Measurements from ENCODE around the gene ACP7. TPM values are rescaled to one million over a fixed set of nuclear protein-coding genes. Genes with fewer than 3 reads are reported as not detected.

ACP7 gene
- total and polyA plus RNA-seq, 2 experiments from 2014 or later, result 0.27 to 0.45 TPM

GRCh38 chr19:39135701-39136100 lies 51.5 kb downstream of the ACP7 start:
- TF ChIP-seq EZH2phosphoT487 (IDR thresholded peaks at IDR 0.05; ENCODE audit: unreplicated experiment) (no peak), REST (IDR thresholded peaks at IDR 0.05; ENCODE audit: unreplicated experiment) (no peak), STAT1 (IDR thresholded peaks at IDR 0.05; ENCODE audit: unreplicated experiment) (no peak), ZNF331 (CRISPR knock-in tag; IDR thresholded peaks at IDR 0.05; ENCODE audit: low read depth) (no peak), CTCF (conservative IDR thresholded peaks at IDR 0.05; ENCODE audit: low read depth in 2 of 2) (no peak), POLR2AphosphoS5 (IDR thresholded peaks at IDR 0.05; ENCODE audit: low read depth) (no peak), CREB1 (CRISPR knock-in tag; IDR thresholded peaks at IDR 0.05; ENCODE audit: low read depth) (no peak), JUNB (IDR thresholded peaks at IDR 0.05; ENCODE audit: unreplicated experiment) (no peak), ZNF114 (CRISPR knock-in tag; IDR thresholded peaks at IDR 0.05) (no peak), ETS1 (IDR thresholded peaks at IDR 0.05) (no peak), ZNF462 (CRISPR knock-in tag; IDR thresholded peaks at IDR 0.05) (no peak), EZH2 (IDR thresholded peaks at IDR 0.05; ENCODE audit: low read depth, unreplicated experiment) (no peak), NANOG (IDR thresholded peaks at IDR 0.05; ENCODE audit: borderline replicate concordance) (no peak)
- Mint-ChIP-seq H3K27ac (peak overlapping the region; percentile 79; the same call in 1 of the 2 replicates), H3K9me3 (no peaks in the 10 kb centered on the region), H3K36me3 (ENCODE audit: low read depth) (no peaks in the 10 kb centered on the region), H3K4me1 (peaks cover 92% of the 10 kb centered on the region), H3K27me3 (ENCODE audit: insufficient read depth, low read depth, poor library complexity) (peaks cover 12% of the 10 kb centered on the region), H3K4me3 (no peak overlapping the region)
- H3K4me1 ChIP-seq (ENCODE audit: insufficient read depth), result peaks cover 76% of the 10 kb centered on the region
- peaks cover 12% of the 10 kb centered on the region; the same call in 1 of the 2 replicates for H4K20me1 ChIP-seq (replicated peaks; ENCODE audit: insufficient read depth)
- no peak overlapping the region for H3K4me3 ChIP-seq
- H2AFZ ChIP-seq, result no peak overlapping the region
- DNase-seq (ENCODE audit: low spot score) (no peak), ATAC-seq (no peak)
- peaks cover 94% of the 10 kb centered on the region for H3K79me2 ChIP-seq (replicated peaks; ENCODE audit: insufficient read depth)
- H3K4me2 ChIP-seq, result peak overlapping the region; percentile 62; the same call in 1 of the 2 replicates
- H3K36me3 ChIP-seq (ENCODE audit: insufficient read depth), result no peaks in the 10 kb centered on the region
- no peaks in the 10 kb centered on the region for H3K9me2 ChIP-seq (ENCODE audit: insufficient read depth)
- no peak overlapping the region for H3K27ac ChIP-seq (ENCODE audit: low read depth)
- H3F3A ChIP-seq (replicated peaks; ENCODE audit: low read depth), result no peaks in the 10 kb centered on the region; the same call in 1 of the 2 replicates
- H3K27me3 ChIP-seq (ENCODE audit: insufficient read depth), result no peaks in the 10 kb centered on the region
